ENCODE measurements around the gene HNRNPUL1.
"Not testable (repeated sequence)": the region's sequence is repeated elsewhere in the genome, so short reads cannot be mapped to it uniquely, and the experiment has no call there.

Gene HNRNPUL1

DNA sequence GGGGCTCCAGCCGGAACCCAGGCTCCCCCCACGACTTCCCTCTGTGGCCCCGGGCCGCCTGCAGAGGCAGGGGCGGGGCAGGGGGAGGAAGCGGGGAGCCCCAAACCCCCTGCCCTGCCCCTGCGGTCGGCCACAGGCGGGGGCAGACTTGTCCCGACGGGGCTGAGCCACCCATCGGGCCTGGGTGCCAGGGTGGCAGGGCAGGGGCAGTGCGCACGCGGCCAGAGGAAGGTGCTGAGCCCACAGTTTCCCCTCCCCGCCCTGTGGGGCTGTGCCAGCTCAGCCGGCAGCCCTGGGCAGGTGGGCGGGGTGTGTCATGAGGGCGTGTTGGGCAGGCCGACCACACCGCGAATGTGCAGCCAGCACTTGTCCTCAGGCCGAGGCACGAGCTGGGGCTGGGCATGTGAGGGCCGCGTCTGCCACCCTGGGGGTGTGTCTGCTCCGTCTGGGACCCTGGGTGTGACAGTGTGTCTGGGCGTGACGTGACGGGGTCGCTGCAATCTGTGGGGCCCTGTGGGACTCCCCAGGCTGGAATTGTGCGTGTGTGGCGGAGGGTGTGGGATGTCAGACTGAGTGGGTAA, 63.5 kb downstream of the HNRNPUL1 start:
- no peak for DNase-seq

DNA sequence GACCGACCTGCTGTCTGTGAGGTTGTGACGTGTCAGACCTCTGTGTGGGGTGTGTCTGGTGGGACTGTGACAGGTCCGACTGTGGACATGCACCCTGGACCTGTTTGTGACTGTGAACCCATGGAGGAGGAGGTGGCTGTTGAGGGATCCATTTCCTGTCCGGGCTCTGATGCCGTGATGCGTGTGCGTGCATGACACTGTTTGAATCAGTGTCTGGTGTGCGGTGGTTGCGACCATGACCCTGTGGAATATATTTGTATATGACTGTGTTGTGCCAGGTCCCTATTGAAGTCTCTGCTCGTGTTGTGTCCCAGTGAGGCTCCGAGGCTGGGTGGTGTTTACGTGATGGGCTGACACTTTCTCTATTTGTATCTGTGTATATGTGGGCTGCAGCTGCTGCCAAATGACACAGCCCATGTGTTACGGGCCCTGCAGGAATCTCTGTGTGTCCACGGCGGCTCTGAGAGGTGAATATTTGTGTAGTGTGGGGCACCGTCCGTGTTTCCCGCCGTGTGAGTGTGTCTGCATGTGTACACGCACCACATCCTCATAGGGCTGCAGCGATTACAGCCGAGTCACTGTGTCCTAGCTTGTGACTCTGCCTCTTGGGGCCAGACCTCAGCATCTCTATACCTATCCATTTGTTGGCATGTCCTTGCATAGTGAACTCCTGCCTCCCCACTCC, 64.1 kb downstream of the HNRNPUL1 start:
- DNase-seq: no peak

DNA sequence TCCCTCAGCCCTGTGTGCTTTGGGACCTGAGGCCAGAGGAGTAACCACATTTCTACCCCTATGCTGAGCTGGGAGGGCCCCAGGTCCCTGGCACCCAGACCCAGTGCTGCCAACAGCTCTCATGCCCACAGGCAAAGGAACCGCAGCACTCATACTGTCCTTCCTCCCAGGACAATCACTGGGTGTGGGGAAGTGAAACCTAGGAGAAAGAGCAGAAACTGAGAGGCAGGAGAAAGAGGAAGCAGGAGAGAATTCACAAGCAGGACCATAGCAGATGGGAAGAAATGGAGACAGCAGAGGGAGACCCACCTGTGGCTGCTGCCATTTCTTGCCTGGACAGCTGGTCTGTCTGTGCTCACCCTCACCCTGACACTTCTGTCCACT, 64.7 kb downstream of the HNRNPUL1 start:
- DNase-seq: no peak

DNA sequence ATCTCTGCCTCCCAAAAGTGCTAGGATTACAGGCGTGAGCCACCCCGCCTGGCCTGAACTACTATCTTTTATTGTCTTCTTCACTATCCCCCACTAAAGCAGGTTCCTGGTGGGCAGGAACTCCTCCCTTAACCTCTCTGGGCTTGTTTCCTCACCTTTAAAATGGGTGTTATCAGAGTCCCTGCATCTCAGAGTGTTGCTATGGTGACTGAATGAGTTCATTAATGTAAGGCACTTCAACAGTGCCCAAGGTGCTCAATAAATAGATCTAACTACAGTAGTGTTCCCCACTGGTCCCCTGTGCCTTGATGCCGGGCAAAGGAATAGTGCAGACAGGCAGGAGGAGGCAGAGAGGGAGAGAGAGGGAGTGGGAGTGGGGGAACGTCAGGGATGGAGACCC, 66.3 kb downstream of the HNRNPUL1 start:
- no peak for DNase-seq

DNA sequence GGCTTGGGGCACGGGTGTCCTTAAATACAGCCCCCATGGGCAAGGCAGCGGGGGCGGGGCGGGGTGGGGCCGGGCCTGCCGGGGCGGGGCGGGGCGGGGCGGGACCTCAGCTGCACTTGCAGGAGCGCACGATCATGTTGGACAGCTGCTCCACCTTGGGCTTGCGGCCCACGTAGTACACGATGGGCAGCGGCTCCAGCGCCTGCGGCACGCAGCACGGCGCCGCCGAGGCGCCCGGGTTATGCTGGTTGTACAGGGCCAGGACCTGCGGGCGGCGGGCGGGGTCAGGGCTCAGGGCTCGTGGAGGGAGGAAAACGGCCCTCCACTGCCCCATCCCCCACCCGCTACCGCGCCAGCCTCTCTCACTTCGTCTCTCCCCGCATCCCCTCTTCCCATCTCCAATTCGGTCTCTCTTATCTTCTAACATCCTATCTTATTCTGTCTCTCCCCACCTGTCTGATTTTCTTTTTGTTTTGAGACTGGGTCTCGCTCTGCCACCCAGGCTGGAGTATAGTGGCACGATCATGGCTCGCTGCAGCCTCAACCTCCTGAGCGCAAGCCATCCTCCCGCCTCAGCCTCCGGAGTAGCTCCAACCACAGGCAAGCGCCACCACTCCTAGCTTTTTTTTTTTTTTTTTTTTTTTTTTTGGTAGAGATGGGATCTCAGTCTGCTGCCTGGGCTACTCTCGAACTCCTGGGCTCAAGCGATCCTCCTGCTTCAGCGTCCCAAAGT, 66.9 kb downstream of the HNRNPUL1 start:
- DNase-seq: no peak

DNA sequence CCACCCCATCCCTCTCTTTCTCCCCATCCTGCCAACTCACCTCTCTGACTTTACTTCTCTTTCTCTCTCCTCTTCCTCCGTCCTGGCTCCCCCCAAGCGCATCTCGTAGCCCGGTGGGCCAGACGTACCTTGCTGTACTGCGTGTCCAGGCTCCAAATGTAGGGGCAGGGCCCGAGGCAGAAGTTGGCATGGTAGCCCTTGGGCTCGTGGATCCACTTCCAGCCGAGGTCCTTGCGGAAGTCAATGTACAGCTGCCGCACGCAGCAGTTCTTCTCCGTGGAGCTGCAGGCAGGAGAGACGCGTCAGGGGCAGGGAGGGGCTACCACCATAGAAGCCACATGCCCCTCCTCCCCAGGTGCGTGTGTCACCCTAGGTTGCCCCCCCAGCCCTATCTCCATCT, 67.8 kb downstream of the HNRNPUL1 start:
- DNase-seq: no peak

DNA sequence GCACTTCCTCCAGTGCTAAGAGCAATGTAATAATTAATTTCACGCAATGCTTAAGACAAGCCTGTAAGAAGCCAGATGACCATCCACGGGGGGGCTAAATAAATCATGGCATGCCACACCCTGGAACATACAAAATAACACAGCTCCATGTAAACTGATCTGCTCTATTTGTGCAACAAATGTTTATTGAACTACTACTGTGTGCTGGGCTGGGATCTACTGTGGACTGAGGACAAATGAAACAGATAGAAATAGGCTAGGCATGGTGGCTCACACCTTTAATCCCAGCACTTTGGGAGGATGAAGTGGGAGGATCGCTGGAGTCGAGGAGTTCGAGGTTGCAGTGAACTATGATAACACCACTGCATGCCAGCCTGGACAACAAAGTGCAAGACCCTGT, 68.3 kb downstream of the HNRNPUL1 start:
- no peak for DNase-seq

DNA sequence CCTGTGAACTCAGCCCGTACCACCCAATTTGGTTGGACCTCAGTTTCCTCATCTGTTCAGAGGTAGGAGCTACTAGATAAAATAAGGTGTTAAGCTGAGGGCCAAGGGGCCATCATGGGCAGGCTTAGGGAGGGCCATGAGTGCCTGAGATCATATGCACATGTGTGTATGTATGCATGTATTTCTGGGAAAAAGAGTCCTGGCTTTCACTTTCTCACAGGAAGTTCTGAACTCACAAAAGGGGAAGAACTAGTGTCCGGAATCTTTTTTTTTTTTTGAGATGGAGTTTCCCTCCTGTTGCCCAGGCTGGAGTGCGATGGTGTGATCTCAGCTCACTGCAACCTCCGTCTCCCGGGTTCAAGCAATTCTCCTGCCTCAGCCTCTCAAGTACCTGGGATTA, 70.6 kb downstream of the HNRNPUL1 start:
- no peak for DNase-seq

DNA sequence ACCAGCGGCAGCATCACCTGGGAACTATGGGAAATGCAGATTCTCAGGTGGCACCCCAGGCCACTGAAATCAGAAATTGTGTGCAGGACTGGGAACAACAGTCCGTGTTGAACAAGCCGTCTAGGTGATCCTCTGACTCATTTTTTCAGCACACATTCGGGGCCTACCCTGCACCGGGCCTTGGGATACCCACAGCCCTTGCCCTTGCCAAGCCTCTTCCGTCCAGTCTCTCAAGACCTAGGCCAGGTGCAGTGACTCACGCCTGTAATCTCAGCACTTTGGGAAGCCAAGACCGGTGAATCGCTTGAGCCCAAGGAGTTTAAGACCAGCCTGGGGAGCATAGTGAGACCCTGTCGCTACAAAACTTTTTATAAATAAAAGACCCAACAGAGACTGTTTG, 71.3 kb downstream of the HNRNPUL1 start:
- no peak for DNase-seq

DNA sequence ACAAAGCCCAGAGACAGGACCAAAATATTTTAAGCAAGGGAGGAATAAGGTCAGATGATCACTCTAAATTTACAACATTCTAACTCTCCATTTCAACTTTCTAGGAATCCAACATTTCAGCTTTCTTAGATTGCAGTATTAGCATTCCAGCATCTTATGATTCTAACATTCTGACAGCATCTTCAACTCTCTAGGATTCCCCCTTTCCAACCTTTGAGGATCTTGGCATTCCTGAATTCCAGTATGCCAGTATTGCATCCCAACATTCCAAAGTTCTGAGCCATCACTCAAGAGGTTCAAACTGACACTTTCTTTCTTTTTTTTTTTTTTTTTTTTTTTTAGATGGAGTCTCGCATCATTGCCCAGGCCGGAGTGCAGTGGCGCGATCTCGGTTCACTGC, 75.8 kb downstream of the HNRNPUL1 start:
- no peak for DNase-seq

DNA sequence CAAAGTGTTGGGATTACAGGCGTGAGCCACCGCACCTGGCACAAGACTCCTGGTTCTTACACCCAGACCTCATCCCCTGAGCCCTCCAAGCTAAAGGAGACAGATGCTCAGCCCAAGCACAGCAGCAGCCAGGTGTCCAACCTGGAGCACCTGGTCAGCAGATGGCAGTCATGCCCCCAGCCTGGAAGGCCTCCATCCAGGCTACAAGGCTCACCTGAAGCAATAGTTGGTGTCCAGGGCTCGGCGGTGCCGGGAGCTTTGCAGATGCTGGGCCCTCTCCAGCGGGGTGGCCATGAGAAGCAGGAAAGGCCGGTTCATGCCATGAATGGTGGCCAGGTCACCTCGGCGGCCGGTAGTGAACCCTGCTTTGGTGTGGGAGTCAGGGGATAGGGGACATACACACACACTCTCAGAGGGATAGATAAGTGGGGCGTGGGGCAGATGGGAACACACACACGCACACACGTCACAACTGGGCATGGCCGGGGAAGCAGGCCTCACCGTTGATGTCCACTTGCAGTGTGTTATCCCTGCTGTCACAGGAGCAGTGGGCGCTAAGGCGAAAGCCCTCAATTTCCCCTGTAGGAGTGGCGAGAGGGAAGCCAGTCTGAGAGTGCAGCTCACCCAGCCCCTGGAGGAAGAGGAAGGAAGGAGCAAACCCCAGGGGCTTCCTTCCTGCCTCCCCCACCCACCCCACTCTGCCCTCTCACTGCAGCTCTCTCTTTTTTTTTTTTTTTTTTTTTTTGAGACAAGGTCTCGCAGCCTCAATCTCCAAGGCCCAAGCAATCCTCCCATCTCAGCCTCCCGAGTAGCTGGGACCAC, 77.7 kb downstream of the HNRNPUL1 start:
- DNase-seq: no peak

DNA sequence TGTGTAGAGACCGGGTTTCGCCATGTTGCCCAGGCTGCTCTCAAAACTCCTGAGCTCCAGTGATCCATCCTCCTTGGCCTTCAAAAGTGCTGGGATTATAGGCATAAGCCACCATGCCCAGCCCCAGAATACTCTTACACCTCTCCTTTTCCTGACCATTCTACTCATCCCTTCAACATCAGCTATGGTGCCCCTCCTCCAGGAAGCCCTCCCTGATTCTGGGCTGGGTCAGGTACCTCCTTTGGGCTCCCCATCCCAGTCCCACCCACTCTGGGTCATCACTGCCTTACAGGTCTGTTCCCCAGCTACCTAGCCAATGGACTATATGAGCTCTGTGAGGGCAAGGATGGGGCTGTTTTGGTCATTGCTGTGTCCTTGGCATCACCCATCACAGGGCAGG, 80.0 kb downstream of the HNRNPUL1 start:
- no peak for DNase-seq

DNA sequence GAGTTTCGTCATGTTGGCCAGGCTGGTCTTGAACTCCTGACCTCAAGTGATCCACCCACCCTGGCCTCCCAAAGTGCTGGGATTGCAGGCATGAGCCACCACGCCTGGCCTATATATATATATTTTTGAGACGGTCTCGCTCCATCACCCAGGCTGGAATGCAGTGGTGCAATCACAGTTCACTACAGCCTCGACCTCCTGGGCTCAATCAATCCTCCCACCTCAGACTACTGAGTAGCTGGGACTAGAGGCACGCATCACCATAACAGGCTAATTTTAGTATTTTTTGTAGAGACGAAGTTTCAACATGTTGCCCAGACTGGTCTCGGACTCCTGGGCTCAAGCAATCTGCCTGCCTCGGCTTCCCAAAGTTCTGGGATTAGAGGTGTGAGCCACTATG, 82.7 kb downstream of the HNRNPUL1 start:
- not testable (repeated sequence) for DNase-seq

DNA sequence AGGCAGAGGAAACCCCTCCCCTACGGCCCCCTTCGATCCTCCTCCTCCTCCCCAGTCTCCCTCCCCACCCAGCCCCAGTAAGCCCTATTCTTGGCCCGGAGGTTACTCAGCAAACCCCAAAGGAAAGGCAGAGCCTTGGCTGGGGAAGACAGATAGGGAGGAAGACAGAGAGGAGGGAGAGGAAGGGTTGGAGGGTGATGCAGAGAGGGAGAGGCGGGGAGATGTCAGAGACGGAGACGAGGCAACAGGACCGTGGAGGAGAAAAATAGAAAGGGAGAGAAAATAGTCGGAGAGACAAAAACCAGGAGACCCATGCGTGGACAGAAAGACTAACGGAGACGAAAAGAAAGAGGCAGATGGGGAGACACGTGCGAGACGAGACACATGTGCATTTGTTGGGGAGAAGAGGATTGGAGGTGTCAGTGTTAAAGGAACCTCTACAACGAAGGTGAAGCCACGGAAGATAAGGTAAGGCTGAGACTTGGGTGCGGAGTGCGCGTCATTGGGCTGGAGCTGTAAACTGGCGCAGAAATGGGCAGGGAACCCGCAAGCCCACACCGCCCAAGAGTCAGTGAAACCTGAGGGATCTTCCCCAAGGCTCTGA, 86.7 kb downstream of the HNRNPUL1 start:
- DNase-seq: no peak

DNA sequence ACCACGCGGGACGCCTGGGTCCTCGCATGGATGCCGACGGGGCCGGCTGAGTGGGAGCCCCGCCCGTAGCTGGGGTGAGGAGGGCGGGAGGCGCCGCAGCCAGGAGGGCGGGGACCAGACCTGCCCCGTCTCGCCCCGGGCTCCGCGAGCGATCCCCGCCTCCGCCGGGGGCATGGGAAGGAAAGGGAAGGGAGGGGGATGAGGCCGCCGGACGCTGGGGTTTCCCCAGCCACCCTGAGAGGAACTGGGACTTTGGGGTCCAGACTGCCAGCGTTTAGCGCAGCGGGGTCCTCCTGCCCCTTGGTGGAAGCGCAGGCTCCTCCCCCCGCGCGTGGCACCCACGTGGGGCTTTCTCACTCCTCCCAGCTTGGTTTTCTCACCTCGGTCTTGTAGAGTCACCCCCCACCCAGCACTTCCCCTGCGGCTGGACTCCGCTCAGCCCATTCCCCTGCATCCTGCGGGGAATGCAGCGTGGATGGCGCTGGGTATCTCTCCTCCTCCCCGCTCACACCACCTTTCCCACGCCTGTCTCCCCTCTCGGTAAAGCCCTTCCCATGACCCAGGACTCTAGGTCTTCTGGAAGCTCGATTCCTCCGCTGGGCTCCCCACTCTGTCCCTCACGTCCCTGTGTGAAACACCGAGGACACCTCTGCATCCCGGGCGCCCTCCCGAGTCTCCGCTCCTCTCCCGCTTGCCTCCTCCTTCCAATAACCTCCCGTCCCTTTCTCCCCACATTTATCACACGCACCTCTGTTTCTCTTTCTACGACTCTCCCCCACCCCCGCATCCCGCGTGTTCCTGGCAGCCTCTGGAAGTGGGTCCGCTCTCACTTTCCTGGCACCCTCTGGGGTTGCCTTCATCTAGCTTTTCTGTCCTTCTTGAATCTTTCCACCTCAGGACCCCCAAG, 87.4 kb downstream of the HNRNPUL1 start:
- no peak for DNase-seq

DNA sequence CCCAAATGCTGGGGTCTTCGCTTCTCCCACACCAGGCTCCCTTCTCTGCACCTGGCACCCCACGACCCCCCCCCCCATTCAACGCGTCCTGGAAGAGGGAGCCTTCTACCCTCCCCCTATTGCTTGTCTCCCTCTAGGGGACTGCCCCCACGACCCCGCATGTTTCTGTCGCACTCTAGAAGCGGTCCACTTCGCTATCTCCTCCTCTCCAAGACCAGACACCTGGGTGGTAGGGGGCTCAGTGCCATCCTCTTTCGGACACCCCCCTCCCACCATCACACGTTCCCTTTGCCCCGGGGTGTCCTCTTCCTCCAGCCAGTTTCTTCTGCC, 88.1 kb downstream of the HNRNPUL1 start:
- no peak for DNase-seq

DNA sequence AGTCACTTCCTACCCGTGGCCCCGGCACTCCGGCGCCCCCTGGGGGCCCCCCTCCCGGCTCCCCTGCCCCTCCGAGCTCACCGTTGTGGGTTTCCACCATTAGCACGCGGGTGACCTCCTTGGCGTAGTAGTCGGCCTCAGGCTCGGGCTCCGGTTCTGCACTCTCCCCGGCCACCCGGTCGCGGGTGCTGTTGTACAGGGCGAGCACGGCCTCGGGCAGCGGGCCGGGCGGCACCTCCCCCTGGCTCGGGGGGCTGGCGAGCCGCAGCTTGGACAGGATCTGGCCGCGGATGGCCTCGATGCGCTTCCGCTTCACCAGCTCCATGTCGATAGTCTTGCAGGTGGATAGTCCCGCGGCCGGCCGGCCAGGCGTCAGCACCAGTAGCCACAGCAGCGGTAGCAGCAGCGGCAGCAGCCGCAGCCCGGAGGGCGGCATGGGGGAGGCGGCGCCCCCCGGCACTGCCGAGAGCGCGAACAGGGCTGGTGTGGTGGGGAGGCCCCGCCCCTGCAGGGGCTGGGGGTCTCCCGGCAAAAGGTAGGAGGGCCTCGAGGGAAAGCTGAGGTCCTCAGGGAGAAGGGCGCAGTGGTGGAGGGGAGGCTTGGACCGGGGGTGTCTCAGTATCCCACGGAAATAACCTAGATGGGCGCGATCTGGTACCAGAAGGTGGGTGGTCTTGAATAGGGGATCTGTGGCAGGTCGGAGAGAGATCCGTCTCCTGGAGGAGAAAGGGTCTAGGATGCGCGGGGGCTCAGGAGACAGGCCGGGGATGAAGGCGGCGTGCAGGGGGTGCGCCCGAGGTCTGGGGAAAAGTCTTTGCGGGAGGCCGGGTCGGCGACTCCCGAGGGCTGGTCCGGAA, 88.7 kb downstream of the HNRNPUL1 start:
- DNase-seq: no peak

DNA sequence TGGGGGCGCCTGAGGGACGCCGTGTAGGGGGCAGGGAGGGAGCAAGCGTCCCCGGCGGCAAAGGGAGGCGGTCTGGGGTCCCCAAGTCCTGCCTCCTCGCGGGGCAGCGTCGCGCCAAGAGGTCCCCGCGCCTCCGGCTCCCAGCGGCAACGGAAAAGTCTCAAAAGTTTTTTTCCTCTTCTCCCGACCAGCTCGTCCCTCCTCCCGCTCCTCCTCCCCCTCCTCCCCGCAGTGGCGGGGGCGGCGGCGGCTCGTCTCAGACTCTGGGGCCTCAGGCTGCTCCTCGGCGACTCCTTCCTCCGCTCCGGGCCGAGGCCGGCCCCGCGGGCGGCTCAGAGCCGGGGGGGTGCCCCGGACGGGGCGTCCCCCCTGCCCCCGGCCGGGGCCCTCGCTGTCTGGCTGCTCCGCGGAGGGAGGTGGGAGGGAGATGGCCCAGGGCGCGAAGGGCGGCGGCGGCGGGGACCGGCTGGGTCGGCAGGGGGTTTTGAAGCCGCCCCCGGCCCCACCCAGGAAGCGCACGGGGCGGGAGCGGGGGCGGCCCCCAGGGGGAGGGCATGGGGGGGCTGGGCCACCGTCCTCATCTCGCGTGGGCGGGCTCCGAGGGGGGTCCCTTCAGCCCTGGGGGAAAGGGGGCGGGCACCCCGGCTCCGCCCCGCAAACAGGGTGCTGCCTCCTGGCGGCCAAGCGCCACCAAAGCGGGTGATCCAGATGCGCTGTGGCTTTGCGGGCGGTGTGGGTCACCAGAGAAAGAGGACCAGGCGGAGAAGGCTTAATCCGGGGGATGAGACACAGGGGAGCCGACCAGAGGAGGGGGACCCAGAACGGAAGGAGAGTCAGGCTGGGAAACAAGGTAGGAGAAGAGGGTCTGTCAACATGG, 89.5 kb downstream of the HNRNPUL1 start, which contains the start of gene TGFB1:
TSS of gene TGFB1 (minus strand) at position 457 of the 877 bp plus-strand sequence. CDS start 878 bp downstream, outside the sequence.
- peak; percentile 50 for DNase-seq

DNA sequence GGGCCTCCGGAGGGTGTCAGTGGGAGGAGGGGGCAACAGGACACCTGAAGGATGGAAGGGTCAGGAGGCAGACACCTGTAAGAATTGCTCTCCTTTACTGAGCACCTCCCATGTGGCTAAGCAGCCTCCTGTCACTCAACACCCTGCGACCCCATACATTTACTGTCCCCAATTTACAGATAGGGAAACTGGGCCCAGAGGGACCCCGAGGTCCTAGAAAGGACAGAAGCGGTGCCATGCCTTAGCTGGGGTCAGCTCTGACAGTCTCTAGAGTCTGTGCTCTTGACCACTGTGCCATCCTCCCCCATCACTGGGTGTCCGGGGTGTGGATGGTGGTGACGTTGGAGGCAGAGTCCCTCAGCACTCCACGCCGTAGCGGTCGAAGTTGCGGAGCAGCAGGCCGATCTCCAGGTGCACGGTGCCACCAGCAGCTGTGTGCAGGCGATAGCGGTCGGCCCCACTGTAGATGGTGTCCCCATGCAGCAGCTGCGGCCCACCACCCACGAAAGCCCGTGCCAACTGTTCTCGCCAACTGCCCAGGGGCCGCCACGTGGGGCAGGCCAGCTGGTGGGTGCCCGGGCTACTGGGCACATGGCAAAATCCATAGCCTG, 90.3 kb downstream of the HNRNPUL1 start:
- no peak for DNase-seq

DNA sequence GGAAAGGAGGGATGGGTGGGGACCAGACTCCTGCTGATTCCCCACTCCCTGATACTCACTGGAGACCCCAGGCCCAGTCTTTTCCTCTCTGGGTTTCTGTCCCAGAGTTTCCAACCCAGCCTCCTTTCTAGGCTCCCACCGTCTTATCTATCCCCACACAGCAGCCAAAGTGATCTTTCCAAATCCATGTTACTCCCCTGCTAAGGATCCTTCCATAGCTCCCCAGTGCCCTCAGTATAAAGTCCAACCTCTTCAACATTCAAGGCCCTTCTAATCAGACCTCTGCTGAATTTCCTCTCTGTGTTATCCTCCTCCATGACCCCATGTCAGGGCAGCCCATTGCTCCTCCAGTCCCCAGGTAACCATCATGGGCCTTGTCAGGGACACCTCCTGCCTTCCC, 90.9 kb downstream of the HNRNPUL1 start:
- no peak for DNase-seq

All from SIG-M5 (cell line).